Erythroblast (primary cell): ENCODE measurements around the gene PBXIP1.

ENCODE experiments used
- DNase-seq, 2 experiments: peaks; one replicate each; lab custom pipeline; 2025; lab: John Stamatoyannopoulos, UW
- GATA1 ChIP-seq: IDR thresholded peaks from 2 replicates; pipeline ENCODE4 v1.6.1; 2011; ENCODE audit warnings: low read depth, mild to moderate bottlenecking, control low read depth, low read length, moderate library complexity
- POLR2A ChIP-seq: IDR thresholded peaks from 2 replicates; pipeline ENCODE4 v1.6.1; 2011; ENCODE audit warnings: mild to moderate bottlenecking, low read length

Gene PBXIP1

DNA sequence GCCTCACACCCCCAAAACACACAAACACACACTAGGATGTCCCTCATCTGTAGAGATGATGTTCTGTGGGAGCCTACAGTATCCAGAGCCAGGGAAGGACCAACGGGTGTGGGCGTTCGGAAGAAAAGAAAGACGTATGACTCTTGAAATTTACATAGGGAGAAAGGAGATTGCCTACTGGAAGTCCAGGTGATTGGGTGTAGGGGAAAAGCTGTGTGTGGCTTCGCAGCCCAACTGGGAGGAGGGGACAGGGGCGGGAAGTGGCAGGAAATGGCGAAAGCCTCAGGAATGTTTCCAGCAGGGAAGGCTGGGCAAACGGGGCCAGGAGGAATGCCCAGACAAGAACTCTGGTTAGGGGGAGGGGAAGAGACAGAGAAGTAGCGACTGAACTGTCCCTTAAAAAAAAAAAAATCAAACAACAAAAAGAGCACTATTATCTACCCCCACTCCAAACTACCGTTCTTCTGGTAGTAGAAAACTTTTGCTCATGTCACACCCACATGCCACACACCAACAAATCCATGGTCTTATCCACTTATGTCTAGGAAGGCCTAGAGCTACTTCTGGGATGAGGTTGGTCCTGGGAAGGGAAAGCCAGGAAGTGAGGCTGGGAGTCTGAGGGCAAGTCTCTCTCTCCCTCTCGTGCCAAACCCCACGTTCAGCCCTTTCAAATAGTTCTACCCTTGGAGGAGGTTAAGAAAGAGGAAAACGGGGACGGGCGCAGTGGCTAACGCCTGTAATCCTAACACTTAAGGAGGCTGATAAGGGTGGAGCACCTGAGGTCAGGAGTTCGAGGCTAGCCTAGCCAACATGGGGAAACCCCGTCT lies 16.8 kb upstream of the PBXIP1 start:
- TF ChIP-seq POLR2A, result no peak
- no peak for TF ChIP-seq GATA1
- no peak for DNase-seq

DNA sequence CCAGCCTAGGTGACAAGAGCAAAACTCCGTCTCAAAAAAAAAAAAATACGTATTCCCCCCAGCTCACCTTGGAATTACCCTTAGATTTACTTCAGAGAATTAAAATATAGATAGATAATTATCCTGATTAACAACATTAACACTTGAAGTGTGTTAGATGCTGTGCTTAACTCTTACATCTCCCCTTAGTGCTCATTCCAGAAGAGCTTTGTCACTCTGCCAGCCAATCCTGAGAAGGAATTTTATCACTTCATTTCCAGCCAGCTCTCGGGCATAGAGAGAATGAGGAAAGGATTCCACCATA lies 16.3 kb upstream of the PBXIP1 start:
- no peak for TF ChIP-seq GATA1
- TF ChIP-seq POLR2A, result no peak
- DNase-seq, result no peak

DNA sequence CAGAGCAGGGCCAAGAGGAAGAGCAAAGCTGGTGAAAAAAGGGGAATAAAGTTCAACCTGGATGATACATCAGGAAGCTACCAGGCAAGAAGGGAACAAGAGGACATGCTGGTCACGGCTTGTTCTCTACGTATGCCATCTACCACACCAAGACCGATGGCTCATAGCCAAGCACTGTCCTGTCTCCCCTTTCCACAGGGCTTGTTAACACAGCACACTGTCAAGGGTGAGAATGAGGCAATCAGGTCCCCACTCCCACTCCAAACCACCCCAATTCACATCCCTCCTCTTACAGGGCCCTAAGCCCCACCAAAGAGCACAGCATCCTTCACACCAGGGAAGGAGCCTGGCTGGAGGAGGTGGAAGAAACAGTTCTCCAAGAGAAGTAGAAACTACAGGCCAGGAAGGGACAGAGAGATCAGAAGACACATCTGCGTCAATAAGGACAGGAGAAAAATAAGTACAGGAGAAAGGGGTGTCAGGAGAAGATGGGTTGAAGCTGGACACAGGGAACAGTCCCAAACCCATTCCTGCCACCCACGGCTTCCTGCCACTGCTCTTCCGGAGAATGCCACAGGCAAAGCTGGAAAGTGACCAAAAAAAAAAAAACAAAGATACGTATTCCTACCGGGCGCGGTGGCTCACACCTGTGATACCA lies 15.6 kb upstream of the PBXIP1 start:
- peak; percentile 36 to 53 for DNase-seq
- TF ChIP-seq POLR2A (no peak), GATA1 (no peak)

DNA sequence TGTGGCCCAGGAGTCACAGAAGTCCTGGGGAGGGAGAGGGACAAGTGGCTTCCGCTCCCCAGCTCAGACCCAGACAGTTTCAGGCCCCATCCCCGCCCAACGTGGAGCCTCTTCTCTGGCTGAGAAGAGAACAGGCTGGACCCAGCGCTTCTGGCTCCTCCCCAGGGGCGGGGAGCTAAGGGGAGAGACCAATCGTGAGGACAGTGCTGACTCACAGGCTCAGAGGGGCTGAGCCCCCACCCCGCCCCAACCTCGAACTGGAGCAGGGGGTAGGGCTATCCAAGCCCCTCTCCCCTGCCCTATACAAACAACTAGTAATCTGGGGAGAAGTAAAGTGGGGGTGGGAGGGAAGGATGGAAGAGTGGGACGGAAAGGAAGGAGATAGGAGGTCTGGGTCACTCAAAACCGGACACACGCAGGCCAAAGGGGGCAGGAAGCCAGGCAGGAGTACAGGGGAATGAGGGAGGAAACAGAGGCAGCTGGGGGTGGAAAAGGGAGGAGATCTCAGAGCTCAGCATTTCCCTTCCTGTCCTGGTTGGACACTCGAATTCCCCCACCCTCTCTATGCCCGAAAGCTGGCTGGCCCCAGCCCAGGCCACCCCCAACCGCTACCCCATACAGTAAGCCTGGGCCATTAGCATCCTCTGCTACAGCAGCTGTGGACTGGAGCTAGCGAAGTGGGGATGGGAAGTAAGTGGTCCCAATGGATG lies 14.9 kb upstream of the PBXIP1 start, which contains the start of gene SHC1:
SHC1 (minus strand) TSS at position 117 of the 710 bp plus-strand sequence. CDS start 221 bp downstream, outside the sequence.
- peak; percentile 90 to 94 for DNase-seq

DNA sequence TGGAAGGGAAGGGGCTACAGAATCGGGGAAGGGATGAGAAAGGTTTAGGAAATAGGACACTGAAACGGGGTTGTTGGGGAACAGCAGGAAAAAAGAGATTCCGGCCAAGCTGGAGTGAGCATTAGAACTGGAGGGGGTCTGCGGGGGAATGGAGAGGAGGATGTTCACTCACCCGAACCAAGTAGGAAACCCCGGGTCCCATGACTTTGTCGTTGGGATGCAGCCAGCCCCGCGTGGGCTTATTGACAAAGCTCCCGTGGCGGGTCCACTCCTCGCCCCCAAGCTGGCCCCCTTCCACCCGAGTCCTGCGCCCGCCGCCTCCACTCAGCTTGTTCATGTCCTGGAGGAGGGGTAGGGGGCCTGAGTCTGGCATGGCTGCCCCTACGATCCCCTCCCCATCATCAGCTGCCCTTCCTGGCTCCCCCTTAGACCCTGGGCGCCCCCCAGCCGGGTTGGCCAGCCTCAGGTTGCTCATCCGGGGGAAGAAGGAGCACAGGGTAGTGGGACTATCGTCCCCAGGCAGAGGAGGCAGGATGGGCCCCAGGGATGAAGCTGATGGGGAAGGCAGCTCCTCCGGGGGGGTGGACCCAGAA lies 14.1 kb upstream of the PBXIP1 start:
- TF ChIP-seq POLR2A, result no peak
- no peak for TF ChIP-seq GATA1
- no peak for DNase-seq

More for the DNA sequence above, 14.9 kb upstream of the PBXIP1 start, which contains the start of gene SHC1:
- TF ChIP-seq POLR2A (peak; percentile 85), GATA1 (no peak)

DNA sequence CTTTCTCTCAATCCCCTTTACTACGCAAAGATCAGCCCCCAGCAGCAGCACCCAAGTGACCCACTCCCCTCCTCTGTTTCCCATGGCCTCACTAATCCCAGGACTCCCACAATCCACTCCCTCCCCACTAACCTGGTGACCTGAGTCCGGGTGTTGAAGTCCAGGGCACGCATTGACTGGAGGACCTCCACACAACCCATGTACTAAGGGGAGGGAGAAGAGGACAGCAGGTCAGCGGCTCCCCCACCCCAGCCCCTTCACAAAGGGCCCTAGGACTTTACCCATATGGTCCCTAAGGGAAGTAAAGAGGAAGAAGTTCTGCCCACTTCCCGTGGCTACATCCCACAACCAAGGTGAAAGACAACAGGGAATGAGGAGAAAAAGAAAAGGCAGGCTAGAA lies 13.3 kb upstream of the PBXIP1 start:
- DNase-seq, result no peak
- TF ChIP-seq POLR2A (no peak), GATA1 (no peak)

DNA sequence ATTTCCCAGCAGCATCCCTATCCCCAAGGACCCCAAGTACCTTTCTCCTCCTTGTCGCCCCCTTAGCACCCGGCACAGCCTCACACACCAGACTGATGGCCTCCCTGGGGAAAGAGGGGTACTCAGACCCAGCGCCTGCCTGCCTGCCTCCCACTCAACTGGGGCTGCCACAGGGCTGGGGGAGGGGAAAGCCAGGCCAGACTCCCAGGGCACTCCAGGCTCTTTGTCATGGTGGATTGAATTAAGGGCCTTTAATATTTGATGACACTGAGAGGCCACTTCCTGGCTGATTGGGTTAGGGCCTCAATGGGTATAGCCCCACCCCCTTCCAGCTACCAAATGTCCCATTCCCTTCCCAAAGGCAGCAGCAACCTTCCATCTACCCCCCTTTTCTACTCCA lies 12.8 kb upstream of the PBXIP1 start:
- no peak for DNase-seq
- no peak for TF ChIP-seq POLR2A
- TF ChIP-seq GATA1, result no peak

DNA sequence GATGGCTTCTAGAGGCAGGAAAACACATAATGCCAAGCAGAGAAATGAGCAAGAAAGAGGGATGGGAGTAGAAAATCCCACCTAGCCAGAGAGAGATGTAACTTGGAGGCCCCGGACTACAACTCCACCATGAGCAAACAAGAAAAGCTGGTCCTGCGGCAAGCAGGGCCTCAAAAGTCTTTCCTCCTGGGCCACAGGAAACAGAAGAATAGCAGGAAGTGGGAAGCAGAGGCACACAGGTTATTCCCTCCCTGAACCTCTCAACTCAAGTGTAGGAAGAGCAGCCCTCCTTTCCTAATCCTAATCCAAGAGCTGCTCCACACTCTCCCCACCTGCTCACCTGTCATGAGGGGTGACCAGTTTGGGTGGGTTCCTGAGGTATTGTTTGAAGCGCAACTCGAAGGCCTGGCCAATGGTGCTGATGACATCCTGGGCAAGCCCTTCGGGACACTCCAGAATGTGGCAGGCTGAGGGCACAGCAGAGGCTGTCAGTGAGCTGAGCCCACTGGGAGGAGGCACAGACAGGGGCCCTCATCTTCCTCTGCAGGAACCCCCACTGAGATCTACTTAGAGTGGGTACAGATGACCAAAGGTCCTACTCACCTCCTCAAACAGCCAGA lies 11.5 kb upstream of the PBXIP1 start:
- TF ChIP-seq POLR2A, result no peak
- TF ChIP-seq GATA1, result no peak
- DNase-seq, result no peak

DNA sequence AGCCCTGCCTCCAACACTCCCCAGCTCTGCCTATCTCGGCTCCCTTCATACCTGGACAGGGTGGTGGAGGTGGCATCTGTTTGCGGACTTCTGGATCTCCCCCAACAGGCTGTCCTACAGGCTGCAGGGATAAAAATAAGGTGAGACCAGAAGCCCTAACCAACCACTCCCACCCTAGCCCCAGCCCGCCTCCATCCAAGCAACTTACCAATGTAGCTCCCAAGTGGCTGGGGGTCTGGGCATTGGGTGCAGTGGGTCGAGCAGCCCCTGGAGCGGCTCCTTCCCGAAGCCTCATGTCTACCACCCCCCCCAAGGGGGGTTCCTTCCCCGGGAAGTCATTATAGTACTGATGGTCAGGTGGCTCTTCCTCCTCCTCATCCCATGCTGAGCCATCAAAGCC lies 10.2 kb upstream of the PBXIP1 start:
- TF ChIP-seq POLR2A (no peak), GATA1 (no peak)
- no peak for DNase-seq

DNA sequence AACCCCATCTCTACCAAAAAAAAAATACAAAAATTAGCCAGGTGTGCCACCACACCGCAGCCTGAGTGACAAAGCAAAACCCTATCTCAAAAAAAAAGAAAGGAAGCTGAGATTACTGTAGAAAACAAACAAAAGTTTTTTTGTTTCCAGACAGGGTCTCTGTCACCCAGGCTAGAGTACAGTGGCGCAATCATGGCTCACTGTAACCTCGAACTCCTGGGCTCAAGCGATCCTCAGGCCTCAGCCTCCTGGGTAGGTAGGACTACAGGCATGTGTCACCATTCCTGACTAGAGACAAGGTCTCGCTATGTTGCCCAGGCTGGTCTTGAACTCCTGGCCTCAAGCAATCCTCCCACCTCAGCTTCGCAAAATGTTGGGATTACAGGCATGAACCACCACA lies 8.5 kb upstream of the PBXIP1 start:
- DNase-seq, result no peak
- no peak for TF ChIP-seq POLR2A

DNA sequence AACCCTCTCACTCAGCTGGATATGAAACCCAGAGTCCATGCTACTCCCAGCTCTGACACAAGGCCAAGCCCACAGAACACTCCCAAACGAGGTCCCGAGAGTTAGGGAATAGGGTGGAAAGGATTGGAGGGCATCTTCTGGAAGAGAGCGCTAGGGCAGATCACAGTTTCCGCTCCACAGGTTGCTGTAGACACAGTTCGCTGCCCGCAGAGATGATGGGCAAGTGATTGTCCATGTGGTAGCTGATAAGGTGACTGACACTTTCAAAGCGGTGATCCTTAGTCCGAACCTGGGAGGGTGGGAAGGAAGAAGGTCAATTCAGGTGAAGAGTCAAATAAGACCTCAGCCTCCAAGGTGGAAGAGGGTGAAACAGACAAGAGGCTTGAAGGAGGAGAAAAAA lies 7.7 kb upstream of the PBXIP1 start:
- no peak for TF ChIP-seq GATA1
- no peak for TF ChIP-seq POLR2A
- DNase-seq, result no peak

DNA sequence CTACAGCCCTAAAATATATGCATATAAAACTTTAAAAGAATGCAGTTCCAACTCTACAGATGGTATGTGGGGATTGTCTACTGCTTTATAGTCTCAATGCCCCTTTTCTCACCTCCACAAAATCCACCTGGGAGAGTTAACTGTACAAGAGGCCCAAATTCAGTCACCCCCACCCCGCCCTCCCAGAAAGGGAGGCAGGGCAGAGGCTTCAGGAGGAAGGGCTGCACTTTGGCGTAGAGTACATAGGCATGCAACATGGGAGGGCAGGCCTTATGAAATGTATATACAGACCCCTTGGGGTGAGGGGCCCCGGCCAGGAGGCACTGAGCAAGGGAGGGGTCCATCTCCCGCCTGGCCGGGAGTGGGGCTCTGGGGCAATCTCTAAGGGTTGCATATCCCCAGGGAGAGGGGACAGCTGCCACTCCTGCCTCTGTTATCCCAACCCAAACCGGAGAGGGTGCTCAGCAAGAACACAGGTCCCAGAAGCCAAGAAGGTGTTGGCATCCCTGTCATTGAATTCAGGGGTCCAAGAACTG lies 7.0 kb upstream of the PBXIP1 start:
- DNase-seq, result no peak
- TF ChIP-seq GATA1, result no peak
- no peak for TF ChIP-seq POLR2A

DNA sequence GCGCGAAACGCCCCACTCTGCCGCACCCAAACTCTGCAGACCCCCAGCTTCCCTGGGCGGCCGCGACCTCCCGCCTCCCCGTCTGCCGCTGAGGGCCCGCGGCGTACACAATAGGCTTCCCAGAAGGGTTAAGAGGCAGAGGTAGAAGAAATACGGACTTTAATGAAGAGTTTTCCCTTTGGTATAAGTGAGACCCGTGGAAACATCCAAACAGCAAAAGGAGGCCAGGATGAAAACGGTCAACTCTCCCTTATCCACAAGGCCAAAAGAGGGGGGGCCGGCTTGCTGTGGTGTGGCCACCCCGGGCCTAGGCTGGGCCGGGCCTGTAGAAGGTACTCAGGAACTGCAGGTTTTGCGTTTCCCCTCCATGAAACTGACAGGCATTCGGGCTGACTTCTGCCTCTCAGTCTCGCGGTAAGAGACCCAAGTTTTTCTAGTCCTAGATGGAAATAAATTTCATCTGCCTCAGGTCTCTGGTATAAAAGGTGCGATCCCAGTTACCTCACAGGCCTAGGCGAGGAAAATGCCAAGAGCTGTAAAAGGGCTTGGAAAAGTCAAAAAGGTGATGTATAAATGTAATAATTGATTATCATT lies 6.4 kb upstream of the PBXIP1 start:
- DNase-seq, result peak; percentile 66 to 73
- TF ChIP-seq GATA1 (no peak), POLR2A (peak; percentile 71)
